IMR-90 (cell line): Measurements from ENCODE around the gene PTPRN2.
"Not testable (repeated sequence)": the region's sequence is repeated elsewhere in the genome, so short reads cannot be mapped to it uniquely, and the experiment has no call there.

Experiments used
- BHLHE40 ChIP-seq: fragments of 150-350 bp; IDR thresholded peaks from 2 replicates; pipeline ENCODE4 v1.6.1; 2016; ENCODE audit warnings: mild to moderate bottlenecking, low read depth, low read length
- CEBPB ChIP-seq: IDR thresholded peaks from 2 replicates; pipeline ENCODE4 v1.6.1; 2012; ENCODE audit warnings: low read depth, low read length, improper control_type of control experiment
- CTCF ChIP-seq: conservative IDR thresholded peaks from 2 replicates; pipeline ENCODE4 v1.5.1; 2012; ENCODE audit warnings: mild to moderate bottlenecking, low read depth, low read length, improper control_type of control experiment
- MAFK ChIP-seq: IDR thresholded peaks from 2 replicates; pipeline ENCODE4 v1.6.1; 2012; ENCODE audit warnings: low read depth, low read length, improper control_type of control experiment
- MXI1 ChIP-seq: IDR thresholded peaks from 2 replicates; pipeline ENCODE4 v1.6.1; 2012; ENCODE audit warnings: low read depth, mild to moderate bottlenecking, low read length, moderate library complexity, borderline replicate concordance
- POLR2A ChIP-seq: IDR thresholded peaks from 2 replicates; pipeline ENCODE4 v1.6.1; 2012; ENCODE audit warnings: mild to moderate bottlenecking, low read depth, low read length
- RAD21 ChIP-seq: IDR thresholded peaks from 2 replicates; pipeline ENCODE4 v1.6.1; 2012; ENCODE audit warnings: low read length, improper control_type of control experiment
- RFX5 ChIP-seq: IDR thresholded peaks from 2 replicates; pipeline ENCODE4 v1.8.0; 2012; ENCODE audit warnings: low read depth, mild to moderate bottlenecking, low read length, moderate library complexity
- SMC3 ChIP-seq: fragments of 150-350 bp; IDR thresholded peaks from 2 replicates; pipeline ENCODE4 v1.6.1; 2016; ENCODE audit warnings: low read depth, mild to moderate bottlenecking, antibody characterized with exemption, low read length, moderate library complexity
- USF2 ChIP-seq: fragments of 150-350 bp; IDR thresholded peaks from 2 replicates; pipeline ENCODE4 v1.6.1; 2017; ENCODE audit warnings: mild to moderate bottlenecking, antibody characterized with exemption, low read length, low read depth
- TF ChIP-seq, protein P1 (sequence below): fragments of 150-350 bp; IDR thresholded peaks from 2 replicates; pipeline ENCODE4 v1.6.1; 2016; ENCODE audit warnings: low read depth, mild to moderate bottlenecking, low read length, moderate library complexity, borderline replicate concordance

- TF ChIP-seq BHLHE40, CTCF, MXI1, POLR2A, MAFK, CEBPB, RFX5, USF2, SMC3, RAD21: not testable (repeated sequence)
- TF ChIP-seq, protein P1, sequence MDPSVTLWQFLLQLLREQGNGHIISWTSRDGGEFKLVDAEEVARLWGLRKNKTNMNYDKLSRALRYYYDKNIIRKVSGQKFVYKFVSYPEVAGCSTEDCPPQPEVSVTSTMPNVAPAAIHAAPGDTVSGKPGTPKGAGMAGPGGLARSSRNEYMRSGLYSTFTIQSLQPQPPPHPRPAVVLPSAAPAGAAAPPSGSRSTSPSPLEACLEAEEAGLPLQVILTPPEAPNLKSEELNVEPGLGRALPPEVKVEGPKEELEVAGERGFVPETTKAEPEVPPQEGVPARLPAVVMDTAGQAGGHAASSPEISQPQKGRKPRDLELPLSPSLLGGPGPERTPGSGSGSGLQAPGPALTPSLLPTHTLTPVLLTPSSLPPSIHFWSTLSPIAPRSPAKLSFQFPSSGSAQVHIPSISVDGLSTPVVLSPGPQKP = not testable (repeated sequence)
Observed at GRCh38 chr7:158376146-158376838, 211.3 kb downstream of the PTPRN2 start.
